Suppressor macrophage (primary cell): ENCODE measurements around the gene SH3BP5.
A peak's percentile ranks its signal among the peaks of the same experiment; 100 is the strongest.
"Not testable (repeated sequence)": the region's sequence is repeated elsewhere in the genome, so short reads cannot be mapped to it uniquely, and the experiment has no call there.

Experiments
- DNase-seq, 4 experiments: peaks; one replicate each; pipeline ENCODE4 v3.0.0-alpha.2; 2020 to 2022
- total RNA-seq, 17 experiments: gene quantifications; one replicate each; lab custom pipeline; 2026; ENCODE audit warnings: mixed read lengths in 6 of 17, inconsistent platforms in 3 of 17; lab: John Stamatoyannopoulos, UW

Gene SH3BP5, protein sequence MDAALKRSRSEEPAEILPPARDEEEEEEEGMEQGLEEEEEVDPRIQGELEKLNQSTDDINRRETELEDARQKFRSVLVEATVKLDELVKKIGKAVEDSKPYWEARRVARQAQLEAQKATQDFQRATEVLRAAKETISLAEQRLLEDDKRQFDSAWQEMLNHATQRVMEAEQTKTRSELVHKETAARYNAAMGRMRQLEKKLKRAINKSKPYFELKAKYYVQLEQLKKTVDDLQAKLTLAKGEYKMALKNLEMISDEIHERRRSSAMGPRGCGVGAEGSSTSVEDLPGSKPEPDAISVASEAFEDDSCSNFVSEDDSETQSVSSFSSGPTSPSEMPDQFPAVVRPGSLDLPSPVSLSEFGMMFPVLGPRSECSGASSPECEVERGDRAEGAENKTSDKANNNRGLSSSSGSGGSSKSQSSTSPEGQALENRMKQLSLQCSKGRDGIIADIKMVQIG
- total RNA-seq = 20.0 to 250 (median 152) reads per million in 17 experiments

DNA sequence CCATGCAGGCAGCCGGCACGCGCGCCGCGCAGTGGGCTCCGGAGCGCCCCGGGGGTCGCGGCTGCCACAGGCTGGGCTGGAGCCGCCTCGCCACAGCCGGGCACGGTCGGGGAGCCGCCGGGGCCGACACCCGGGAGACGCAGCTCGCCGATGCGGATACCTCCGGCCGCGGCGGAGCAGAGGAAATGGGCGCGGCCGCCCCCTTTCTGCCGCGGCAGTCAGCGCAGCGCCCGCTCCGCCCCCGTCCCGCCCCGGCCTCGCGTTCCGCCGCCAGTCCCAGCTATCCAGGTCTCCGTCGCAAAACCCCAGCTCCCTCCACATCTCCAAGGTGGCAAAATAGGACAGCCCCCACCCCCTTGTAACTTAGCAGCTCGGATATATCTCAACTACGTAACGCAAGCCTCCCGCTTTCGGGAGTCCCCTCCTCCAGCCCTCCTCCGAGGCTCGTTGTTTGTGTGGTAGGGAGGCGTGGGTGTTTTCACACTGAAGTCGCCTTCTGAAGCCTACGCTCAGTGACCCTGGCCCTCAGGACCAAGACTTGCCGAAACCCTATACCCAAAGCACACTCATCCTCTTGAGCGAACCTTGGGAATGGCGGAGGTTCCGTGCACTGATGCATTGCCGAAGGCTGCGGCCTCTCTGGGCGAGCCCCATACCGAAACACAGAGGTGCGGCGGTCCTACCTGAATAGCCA is at the start of gene SH3BP5:
TSS of gene SH3BP5 (minus strand) at position 182 of the 694 bp plus-strand sequence. CDS start at position 4, 178 bp downstream.
- peak; percentile 80 to 94 (median 89) for DNase-seq

- DNase-seq = peak; percentile 17 to 42 (median 34)
These were observed 48.8 kb upstream of the SH3BP5 start for GRCh38 chr3:15380980-15381890.

DNA sequence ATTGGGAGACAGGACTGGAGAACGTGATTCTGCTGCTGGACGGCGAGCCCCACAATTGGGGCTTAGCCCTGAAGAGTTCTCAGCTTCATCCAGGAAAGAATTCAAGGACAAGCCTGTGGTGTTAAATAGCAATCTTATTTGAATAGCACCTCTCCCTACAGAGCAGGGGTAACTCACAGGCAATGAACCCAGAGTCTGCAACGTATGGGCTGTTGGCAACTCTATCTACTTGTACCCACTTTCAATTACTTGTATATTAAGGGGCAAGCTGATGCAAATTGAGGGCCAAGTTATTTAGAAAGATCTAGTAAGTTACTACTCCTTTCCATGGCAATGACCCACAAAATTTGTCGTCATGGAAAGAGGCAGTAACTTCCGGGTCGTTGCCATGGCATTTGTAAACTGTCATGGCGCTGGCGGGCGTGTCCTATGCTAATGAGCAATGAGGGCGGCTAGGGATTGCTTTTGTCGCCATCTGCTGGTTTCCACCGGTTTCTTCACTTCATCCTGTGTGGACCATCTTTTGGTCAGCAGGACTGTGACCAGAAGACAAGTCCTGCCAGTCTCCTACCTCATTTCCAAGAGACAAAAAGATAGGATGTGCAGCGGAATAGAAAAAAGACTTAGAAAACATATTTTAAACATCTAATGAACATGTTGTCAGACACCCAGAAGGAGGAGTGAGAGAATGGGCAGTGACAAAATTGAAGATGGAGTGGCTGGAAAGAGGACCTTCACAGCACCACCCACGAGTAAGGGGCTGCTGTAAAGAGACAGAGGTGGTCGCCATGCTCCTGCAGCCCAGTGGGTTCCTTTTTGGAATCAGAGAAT is 45.8 kb upstream of the SH3BP5 start:
- DNase-seq = peak; percentile 96 to 98 (median 98)

- DNase-seq = no peak
These were observed 43.1 kb upstream of the SH3BP5 start for GRCh38 chr3:15375461-15376000.

DNA sequence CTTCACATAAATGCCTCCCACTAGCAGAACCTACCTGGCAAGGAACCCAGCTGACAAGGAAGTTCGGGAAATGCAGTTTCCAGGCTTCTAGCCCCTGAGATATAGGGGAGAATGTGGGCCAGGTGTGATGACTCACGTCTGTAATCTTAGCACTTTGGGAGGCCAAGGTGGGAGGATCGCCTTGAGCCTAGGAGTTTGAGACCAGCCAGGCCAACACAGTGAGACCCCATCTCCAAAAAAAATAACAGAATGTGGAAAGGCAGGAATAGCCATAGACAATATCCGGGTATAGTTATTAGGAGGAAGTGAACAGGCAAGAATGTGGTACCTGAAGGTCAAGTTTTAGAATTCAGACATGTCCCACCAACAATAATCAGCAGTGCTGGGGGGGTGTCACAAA is 40.5 kb upstream of the SH3BP5 start:
- no peak for DNase-seq

DNA sequence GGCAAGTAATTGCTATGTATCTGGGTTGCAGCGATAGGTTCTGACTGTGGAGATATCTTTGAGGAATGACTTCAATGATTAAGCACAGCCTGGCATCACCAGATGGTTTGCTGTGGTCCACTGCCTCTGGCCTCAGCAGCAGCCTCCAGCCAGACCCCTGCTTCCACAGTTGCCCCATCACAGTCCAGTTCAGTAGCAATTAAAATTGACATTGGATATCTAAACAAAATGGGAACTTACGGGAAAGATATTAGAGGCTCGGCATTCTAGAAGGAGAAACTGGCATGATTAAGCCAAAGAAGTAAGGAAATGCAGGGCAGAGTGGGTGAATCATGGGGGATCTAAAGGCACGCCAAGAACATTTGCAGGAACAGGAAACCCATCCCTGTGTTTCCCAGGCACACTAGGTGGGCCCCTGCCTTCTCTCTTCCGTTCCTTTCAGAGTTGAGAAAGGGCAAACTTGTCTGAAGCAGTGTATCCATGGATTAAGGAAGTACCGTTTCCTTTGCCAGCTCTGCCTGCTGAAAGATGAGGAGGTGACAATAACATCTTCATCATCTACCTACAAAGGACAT is 36.3 kb upstream of the SH3BP5 start:
- DNase-seq = peak in 1 of 4 experiments; percentile 29

- DNase-seq = no peak
These were observed 34.7 kb upstream of the SH3BP5 start for GRCh38 chr3:15367059-15367458.

DNA sequence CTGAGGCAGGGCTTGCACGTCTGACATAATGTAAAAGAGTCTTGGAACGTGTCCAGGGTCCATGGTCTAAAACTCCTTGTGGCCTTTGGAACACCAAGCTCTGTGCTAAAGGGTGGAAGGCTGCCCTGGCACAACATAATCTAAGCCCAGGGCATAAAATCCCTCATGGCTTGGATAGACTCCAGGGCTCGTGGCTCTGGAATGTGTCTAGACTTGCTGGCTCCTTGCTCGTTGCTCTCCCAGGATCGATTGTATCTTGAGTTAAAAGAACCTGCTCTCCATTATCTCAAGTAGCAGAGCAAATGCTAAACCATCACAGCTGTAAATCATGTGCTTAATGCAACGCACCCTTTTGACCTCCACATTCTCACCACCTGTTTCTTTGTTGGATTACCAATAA is 31.7 kb upstream of the SH3BP5 start:
- DNase-seq = not testable (repeated sequence)

DNA sequence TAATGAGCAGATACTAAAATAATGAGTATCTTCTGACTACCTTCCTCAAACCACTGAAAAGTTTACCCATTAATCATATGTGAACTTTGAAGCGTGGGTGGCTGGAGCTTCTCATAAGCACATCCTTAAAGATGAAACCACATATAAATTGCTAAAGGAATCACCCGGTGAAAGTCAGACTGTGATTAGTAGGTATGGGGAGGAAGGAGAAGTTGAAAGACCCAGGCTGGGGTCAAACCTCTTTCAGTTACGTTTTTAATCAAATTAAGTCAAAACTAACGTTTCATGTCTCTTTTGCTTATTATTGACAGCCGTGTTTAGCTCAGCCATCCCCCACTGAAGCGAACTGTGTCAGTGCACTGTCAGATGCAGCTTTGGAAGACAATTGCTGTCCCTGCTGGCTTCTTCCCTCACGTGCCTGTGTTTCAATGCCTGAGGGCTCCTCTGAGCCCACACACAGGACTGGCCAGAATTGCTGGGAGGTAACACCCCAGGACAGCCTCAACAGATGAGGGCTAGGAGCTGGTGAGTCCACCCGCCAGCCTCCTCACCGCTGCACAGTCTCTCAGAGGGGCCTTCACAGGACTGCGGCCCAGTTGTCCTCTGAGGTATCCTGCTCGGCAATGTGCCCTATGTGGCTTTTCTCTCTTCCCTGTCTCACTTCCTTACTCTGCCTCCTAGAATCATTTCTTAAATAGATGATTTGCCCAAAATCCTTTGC is 29.3 kb upstream of the SH3BP5 start:
- DNase-seq = peak; percentile 69 to 92 (median 82)

DNA sequence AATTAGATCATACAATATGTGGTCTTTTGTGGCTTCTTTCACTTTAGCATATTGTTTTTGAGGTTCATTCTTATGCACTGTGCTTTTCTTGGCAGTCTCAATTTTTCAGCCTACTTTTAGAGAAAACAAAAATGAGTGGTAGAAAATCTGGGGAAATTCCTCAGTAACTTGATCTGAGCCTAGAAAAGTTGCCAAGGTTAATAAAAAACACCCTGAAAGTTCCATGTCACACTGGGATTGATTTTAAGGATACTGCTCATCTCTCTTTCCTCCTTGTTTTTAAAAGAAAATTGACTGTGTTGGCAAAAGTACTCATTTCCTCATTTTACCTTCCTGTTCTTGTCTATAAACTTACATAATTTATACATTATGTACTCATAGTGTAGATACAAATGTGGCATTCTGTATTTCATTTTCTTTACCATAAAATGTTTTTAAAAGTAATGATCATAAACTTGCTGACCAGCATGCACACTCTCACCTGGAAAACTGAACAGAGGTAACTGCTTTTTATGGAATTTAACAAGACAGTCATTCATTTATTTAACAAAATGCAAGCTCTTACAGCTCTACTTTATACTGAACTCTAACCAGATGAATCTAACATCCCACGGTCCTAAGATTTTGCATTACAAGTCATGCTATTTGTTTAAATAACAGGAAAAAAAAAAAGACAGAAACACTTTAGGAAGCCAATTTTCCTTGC is 28.6 kb upstream of the SH3BP5 start:
- peak in 2 of 4 experiments; percentile 68 to 71 for DNase-seq

- no peak for DNase-seq
These were observed 27.5 kb upstream of the SH3BP5 start for GRCh38 chr3:15359677-15360397.

DNA sequence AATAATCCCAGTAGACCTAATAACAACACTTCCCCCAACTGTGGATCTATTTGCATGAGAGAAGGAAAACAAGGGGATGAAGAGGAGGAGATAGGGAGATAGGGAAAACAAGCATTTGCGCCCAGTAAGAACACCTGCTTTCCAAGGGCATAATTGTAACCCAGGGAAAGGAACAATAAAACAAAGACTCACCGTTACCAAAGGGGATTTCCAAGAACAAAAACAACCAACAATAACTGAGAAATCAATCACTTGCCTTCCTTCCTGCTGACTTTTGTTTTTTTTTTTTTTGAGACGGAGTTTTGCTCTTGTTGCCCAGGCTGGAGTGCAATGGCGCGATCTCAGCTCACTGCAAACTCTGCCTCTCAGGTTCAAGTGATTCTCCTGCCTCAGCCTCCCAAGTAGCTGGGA is 24.3 kb upstream of the SH3BP5 start:
- DNase-seq = not testable (repeated sequence)

GRCh38 chr3:15356176-15356575 is 23.8 kb upstream of the SH3BP5 start:
- DNase-seq = peak in 3 of 4 experiments; percentile 15 to 47 (median 43)

DNA sequence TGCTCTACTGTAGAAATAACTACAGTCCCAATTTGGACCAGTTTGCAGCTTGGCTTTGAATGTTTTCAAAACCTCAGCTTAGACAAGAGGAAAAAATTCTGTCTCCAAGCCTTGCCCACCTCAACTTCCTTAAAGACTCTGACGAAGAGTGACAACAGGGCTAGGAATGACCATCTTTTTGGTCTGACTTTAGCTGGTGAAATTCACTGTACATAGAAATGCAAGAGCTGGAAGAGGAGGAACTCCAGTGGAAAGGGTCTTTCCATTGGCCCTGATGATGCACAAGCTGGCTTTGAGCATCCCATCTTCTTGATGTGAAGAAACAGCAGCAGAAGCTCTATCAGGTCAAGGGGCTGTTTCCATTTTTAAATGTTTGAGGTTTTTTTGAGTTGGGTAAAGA is 22.7 kb upstream of the SH3BP5 start:
- DNase-seq = peak; percentile 45 to 77 (median 52)

DNA sequence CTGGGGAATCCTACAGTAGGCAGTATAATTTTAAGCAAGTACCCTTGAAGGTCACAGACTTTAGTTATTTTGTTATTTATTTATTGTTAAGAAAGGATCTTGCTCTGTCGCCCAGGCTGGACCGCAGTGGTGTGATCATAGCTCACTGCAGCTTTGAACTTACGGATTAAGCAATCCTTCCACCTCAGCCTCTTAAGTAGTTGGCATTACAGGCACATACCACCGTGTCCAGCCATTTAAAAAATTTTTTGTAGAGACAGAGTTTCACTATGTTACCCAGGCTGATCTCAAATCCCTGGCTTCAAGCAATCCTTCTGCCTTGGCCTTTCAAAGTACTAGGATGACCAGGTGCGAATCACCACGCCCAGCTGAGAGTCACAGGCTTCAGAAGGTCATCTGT is 22.1 kb upstream of the SH3BP5 start:
- DNase-seq = no peak

GRCh38 chr3:15350141-15350540 is 17.8 kb upstream of the SH3BP5 start:
- DNase-seq = no peak

- DNase-seq = not testable (repeated sequence)
These were observed 17.1 kb upstream of the SH3BP5 start for GRCh38 chr3:15349438-15349837.

- DNase-seq = peak in 1 of 4 experiments; percentile 36
These were observed 15.9 kb upstream of the SH3BP5 start for GRCh38 chr3:15348246-15348645.

GRCh38 chr3:15347737-15348110 is 15.3 kb upstream of the SH3BP5 start:
- DNase-seq = no peak
